Measurements from ENCODE around the gene TRERF1.
"Not testable (repeated sequence)": the region's sequence is repeated elsewhere in the genome, so short reads cannot be mapped to it uniquely, and the experiment has no call there.

TRERF1 gene

GRCh38 chr6:42335896-42336295 lies 115.8 kb downstream of the TRERF1 start:
- DNase-seq: no peak

- DNase-seq: no peak
Measured at GRCh38 chr6:42334870-42335269, 116.9 kb downstream of the TRERF1 start.

DNA sequence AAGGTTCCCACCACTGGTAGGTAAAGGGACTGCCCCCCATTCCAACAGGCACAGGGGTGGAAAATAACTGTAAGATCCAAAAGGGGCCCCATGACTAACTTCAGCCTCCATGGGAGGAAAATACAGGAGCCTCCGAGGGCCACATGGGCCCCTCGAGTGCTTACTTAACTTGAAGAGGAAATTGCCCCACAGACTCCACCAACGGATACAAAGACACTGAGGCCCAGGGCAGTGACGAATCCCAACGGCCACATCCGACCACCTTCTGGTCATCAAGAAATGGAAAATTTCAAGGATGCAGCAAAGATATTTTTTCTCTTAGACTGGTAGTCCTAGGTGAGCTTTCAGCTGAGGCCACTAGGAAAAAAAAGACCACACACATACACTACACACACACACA lies 118.1 kb downstream of the TRERF1 start:
- no peak for DNase-seq

DNA sequence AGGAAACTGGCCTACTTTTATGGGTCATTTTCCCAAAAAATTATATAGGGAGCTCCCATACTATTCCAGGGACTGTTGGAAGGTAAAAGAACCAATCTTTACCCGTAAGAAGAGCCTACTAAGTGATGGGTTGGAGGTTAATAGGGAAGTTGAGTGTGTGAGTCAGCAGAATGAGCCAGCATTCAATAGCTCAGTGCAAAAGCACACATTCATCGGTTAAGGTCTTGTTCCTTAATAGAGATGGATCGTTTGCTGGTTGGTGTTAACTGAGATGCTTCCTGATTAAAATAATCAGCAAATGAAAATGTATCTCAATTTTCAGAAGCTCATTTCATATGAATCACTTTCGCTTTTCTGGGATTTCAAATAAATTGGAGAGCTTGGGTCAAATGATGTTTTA lies 118.8 kb downstream of the TRERF1 start:
- no peak for DNase-seq

GRCh38 chr6:42331019-42331418 lies 120.7 kb downstream of the TRERF1 start:
- DNase-seq: no peak

GRCh38 chr6:42326248-42326647 lies 125.5 kb downstream of the TRERF1 start:
- DNase-seq: no peak

DNA sequence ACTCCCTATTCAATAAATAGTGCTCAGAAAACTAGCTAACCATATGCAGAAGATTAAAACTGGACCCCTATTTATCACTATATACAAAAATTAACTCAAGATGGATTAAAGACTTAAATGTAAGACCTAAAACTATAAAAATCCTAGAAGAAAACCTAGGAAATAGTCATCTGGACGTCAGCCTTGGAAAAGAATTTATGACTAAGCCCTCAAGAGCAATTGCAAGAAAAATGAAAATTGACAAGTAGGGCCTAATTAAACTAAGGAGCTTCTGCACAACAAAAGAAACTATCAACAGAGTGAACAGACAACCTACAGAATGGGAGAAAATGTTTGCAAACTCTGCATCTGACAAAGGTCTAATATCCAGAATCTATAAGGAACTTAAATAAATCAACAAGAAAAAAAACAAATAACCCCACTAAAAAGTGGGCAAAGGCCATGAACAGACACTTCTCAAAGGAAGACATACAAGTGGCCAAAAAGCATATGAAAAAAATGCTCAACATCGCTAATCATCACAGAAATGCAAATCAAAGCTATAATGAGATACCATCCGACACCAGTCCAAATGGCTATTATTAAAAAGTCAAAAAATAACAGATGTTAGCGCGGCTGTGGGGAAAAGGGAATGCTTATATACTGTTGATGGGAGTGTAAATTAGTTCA lies 126.9 kb downstream of the TRERF1 start:
- DNase-seq: not testable (repeated sequence)

- no peak for DNase-seq
Measured at GRCh38 chr6:42322676-42323075, 129.1 kb downstream of the TRERF1 start.

DNA sequence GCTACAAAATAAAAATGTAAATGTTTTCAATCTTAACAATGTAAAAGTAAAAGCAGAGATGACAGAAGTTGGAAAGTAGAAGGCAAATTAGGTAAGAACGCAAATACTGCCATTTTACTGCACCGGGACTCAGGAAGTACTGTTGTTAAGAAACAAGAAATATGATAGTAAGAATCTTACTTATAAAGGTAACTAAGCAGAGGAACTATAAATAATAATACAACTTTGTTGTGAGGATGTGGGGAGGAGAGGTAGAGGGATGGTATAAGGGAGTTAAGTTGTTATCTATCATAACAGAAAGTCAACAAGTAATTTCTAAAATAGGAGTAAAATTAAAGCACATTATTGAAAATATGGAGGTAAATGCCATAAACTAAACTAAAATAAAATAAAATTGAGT lies 129.8 kb downstream of the TRERF1 start:
- DNase-seq: no peak

- DNase-seq: no peak
Measured at GRCh38 chr6:42320762-42321161, 131.0 kb downstream of the TRERF1 start.

DNA sequence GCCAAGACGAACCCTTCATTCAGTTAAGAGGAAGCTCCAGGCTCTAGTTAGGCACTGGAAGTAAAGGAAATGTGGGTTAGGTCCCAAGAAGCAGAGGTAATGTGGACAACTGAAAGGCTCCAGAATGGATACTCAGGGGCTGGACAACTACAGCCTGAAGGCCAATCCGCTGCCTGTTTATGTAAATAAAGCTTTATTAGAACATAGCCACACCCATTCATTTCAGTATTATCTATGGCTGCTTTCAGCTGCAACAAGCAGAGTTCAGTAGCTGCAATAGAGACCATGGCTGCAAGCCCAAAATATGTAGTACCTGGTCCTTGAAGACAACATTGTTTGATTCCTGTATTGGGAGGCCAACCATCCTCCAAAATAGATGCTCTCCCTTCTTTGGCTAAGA lies 133.2 kb downstream of the TRERF1 start:
- no peak for DNase-seq

GRCh38 chr6:42316981-42317380 lies 134.7 kb downstream of the TRERF1 start:
- no peak for DNase-seq

GRCh38 chr6:42315991-42316970 lies 135.4 kb downstream of the TRERF1 start:
- DNase-seq: no peak

DNA sequence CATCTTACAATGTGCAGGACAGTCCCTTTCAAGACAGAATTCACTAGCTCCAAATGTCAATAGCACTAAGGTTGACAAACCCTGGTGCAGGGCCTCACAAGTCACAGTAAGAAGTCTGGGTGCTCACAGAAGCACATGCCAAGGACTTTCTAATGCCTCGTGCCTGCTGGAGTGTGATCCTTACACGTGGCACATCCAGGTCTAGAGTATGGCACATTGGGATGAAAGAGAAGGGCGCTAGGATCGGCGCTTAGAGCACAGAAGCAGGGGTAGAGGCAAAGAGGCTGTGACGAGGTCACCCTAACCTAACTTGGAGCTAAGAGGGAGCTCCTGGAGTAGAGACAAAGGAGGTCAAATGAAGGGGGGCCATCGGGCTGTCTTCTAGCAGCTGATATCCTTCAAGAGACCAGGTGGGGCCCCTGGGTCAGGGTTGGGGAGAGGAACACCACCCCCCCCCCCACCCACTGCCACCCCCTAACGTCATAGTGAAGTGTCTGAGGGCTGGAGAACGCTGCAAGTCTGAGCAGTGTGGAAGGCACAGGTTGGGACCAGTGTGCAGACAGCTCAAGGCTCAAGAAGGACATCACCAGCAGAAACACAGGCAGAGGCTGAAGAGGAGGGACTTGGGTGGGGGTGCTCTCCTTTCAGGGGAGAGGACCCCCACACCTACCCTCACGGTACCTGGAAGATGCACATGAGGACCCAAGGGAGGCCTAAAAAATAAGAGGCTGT lies 136.3 kb downstream of the TRERF1 start:
- no peak for DNase-seq

DNA sequence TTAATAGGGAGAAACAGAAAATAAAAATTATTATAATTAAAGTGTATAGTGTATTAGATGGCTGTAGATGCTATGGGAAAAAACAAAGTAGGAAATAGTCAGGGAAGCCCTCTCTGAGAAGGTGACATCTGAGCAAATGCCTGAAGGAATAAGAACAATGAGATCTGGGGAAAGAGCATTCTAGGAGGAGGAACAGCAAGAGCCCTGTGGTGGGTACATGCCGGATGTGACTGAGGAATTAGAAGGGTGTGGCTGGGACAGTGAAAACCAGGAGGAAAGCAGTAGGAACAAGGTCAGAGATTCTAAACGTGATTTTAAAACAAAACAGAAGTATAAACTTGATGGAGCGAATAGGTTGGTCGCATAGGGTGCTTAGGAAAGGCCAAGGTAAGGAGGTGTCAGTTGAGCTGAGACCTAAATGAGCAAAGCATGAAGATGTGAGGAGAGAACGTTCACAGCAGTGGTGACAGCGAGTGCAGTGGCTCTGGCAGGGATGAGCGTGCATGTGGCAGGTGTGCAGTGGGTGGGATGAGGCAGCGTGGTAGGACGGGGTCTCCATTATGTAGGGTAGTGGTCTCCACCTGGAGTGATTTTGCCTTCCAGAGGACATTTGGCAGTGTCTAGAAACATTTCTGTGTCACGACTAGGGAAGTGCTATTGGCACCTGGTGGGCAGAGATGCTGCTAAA lies 137.0 kb downstream of the TRERF1 start:
- no peak for DNase-seq

- DNase-seq: no peak
Measured at GRCh38 chr6:42313941-42314570, 137.7 kb downstream of the TRERF1 start.

GRCh38 chr6:42313038-42313437 lies 138.7 kb downstream of the TRERF1 start:
- DNase-seq: no peak

DNA sequence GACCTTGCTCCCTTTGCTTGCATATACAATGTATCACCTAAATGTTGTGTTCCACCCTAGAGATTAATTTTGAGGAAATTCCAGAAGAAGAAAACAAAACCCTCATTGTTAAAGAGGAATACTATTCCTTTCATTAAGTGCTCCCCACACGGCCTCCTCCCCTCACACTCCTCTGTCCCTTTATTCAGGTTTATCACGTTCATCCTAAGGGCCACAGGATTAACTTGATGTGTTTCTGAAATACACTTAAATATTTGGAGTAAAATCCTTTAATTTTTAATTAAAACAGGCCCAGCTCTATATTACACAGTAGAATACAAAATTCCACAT lies 144.6 kb downstream of the TRERF1 start:
- no peak for DNase-seq

DNA sequence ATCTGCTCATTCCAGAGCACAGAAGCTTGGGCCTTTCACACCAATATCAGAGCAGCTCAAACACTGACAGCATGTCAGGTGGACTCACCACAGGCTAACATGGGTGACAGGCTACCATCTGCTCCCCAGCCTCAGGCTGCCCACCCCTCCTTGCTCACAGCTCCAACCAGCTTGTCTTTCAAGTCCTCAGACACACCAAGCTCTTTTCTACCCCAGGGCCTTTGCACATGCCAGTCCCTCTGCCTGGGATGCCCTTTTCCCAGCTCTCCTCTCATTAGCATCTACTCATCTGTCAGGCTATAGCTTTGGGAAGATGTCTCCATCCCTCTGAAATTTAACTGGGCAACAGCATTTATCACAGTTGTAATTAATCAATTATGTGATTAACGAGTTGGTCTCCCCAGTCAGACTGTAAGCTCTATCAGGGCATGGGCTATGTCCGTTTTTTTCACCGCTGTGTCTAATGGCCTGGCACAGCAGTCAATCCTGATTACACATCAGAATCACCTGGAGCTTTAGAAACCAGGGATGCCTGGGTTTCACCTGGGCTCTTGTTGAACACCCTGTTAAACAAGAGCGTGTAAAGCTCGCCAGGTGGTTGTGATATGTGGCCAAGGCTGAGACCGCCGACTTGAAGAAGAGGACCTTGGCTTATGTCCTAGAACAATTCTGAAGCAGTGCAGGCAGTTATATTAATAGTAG lies 145.1 kb downstream of the TRERF1 start:
- no peak for DNase-seq

- no peak for DNase-seq
Measured at GRCh38 chr6:42304053-42304712, 147.5 kb downstream of the TRERF1 start.

- no peak for DNase-seq
Measured at GRCh38 chr6:42302411-42302810, 149.3 kb downstream of the TRERF1 start.

Data from DMS79 treated with DMSO at 0.1 percent for 48 hours (cell line).